GM06990 (cell line): ENCODE data around the gene RB1.

ENCODE experiments used
- DNase-seq: peaks from one replicate; pipeline ENCODE4 v3.0.0-alpha.2; 2011; ENCODE audit not compliant: insufficient read length; ENCODE audit errors: extremely low read depth
- H3K27me3 ChIP-seq: replicated peaks from 2 replicates; pipeline ENCODE4 v1.6.0; 2011; ENCODE audit warnings: low read length; ENCODE audit not compliant: control insufficient read depth, insufficient read depth
- H3K36me3 ChIP-seq: 2 replicates; pipeline ENCODE4 v1.5.1; 2011; ENCODE audit warnings: low read length; ENCODE audit not compliant: control insufficient read depth, insufficient read depth
- H3K4me3 ChIP-seq: replicated peaks from 2 replicates; pipeline ENCODE4 v1.5.1; 2011; ENCODE audit warnings: low read depth, mild to moderate bottlenecking, control low read depth, low read length
- TF ChIP-seq, protein P1 (sequence below): IDR thresholded peaks from 2 replicates; pipeline ENCODE4 v1.5.1; 2011; ENCODE audit warnings: low read length, control low read depth, mild to moderate bottlenecking, inconsistent platforms; ENCODE audit not compliant: insufficient read depth, poor library complexity, severe bottlenecking

Gene RB1

DNA sequence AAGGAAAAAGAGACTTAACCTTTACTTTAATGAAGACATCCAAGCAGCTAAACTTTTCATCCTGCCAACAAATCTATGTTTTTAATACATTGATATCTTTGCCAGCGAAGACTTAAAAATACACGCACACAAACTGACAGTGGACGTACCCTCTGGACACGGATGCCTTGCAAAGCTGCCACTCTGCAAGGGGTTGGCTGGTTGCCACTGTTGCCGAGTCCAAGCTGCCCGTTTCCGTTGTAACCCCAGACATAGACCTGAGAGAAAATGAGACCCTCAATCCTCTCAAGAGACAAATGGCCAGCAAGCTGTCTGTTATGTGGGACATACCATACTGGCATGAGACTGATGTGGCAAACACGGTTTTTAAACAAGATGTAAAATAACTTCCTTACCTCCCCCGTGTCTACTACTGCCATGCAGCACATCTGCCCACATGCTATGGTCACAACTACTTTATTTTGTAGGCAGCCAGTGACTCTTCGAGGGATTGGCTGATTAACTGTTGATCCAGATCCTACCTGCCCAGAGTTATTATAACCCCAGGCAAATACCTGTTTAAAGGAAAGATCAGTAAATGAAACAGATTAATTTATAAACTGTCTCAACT, 208.2 kb downstream of the RB1 start:
- TF ChIP-seq, protein P1, sequence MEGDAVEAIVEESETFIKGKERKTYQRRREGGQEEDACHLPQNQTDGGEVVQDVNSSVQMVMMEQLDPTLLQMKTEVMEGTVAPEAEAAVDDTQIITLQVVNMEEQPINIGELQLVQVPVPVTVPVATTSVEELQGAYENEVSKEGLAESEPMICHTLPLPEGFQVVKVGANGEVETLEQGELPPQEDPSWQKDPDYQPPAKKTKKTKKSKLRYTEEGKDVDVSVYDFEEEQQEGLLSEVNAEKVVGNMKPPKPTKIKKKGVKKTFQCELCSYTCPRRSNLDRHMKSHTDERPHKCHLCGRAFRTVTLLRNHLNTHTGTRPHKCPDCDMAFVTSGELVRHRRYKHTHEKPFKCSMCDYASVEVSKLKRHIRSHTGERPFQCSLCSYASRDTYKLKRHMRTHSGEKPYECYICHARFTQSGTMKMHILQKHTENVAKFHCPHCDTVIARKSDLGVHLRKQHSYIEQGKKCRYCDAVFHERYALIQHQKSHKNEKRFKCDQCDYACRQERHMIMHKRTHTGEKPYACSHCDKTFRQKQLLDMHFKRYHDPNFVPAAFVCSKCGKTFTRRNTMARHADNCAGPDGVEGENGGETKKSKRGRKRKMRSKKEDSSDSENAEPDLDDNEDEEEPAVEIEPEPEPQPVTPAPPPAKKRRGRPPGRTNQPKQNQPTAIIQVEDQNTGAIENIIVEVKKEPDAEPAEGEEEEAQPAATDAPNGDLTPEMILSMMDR, result no peak
- Histone ChIP-seq H3K4me3 (no peak overlapping the region), H3K36me3 (peaks cover 3% of the 10 kb centered on the region), H3K27me3 (no peaks in the 10 kb centered on the region)
- DNase-seq, result no peak

DNA sequence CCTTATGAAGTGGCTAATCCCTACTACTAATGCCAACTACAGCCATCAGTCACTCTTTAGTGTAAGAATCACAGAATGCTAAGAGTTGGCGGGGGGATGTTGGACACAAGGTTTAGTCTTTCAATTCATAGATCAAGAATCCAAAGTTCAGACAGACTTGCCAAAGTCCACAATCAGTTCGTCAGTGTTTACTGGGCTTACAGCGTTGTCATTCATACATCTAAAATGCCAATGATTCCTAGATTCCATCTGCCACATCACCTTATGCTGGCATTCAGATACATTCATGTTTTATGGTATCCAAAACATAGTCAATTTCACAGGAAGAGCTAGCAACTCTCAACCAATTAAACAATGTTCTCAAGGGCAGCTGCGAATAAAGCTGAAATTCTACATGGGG, 211.2 kb downstream of the RB1 start:
- Histone ChIP-seq H3K4me3 (no peak overlapping the region), H3K27me3 (no peaks in the 10 kb centered on the region), H3K36me3 (peaks cover 3% of the 10 kb centered on the region; the same call in 1 of the 2 replicates)
- TF ChIP-seq, protein P1, result no peak
- no peak for DNase-seq

DNA sequence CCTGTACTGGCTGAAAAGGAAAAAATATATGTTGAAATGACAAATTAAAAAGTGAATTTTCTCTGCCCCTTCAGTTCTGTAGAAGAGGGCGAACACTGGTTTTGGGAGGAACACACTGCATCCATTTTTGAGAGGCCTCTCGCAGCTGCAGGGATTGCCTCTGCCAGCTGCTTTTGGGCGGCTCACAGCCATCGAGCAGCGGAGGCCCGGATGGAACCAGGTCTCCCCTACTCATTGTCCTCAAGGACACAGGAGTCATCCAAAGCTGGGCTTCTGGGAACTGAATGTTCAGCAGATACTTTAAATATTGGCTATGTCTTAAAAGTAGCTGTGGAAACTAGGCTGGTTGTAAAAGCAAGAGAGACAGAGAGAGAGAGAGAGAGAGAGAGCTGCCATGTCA, 212.2 kb downstream of the RB1 start:
- no peaks in the 10 kb centered on the region for H3K27me3 ChIP-seq
- no peak for DNase-seq
- H3K36me3 ChIP-seq, result peaks cover 3% of the 10 kb centered on the region; the same call in 1 of the 2 replicates
- TF ChIP-seq, protein P1, result no peak
- no peak overlapping the region for H3K4me3 ChIP-seq

DNA sequence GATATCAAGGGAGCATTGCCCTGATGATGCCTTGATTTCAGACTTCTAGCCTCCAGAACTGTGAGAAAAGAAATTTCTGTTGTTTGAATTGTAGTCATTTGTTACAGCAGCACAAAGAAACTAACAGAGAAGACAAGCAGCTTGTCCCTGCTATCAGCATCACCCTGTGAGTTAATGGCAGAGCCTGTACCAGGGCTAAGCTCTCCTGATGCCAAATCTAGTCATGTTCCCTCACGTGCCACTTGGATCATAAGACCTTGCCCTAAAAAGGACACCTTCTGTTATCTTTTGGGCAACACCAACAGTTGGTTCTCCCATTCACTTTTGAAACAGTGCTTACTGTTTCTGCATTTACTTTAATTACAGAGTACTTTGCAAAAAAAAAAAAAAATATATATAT, 214.5 kb downstream of the RB1 start:
- no peak overlapping the region for H3K4me3 ChIP-seq
- no peaks in the 10 kb centered on the region for H3K27me3 ChIP-seq
- H3K36me3 ChIP-seq, result peaks cover 5% of the 10 kb centered on the region; the same call in 1 of the 2 replicates
- TF ChIP-seq, protein P1, result no peak
- no peak for DNase-seq

DNA sequence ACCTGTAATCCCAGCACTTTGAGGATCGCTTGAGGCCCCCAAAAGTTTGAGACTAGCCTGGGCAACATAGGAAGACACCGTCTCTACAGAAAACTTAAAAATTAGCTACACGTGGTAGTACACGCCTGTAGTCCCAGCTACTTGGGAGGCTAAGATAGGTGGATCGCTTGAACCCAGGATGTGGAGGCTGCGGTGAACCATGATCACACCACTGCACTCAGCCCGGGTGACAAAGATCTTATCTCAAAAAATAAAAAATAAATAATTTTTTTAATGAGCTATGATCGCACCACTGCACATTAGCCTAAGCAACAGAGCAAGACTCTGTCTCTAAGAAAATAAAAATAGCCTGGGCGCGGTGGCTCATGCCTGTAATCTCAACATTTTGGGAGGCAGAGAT, 222.7 kb downstream of the RB1 start:
- DNase-seq, result no peak
- Histone ChIP-seq H3K27me3 (no peaks in the 10 kb centered on the region), H3K4me3 (no peak overlapping the region), H3K36me3 (peaks cover 2% of the 10 kb centered on the region; the same call in 1 of the 2 replicates)
- TF ChIP-seq, protein P1, result no peak

DNA sequence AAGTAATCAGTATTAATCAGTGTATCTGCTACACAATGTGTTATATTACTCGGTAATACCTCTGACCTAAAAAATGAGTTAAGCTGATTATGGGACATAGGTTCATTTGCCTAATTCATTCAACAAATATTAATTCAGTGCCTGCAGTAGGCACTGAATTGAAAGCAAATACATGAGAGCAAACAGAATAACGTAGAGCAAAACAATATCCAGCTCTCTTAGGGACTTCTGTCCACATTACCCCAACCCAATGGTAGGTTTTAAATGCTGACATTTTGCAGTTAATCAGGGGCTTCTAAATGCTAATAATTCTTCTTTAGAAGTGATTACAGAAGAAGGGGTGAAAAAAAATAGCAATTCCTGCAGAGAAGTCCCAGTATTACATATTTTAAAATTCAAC, 224.4 kb downstream of the RB1 start:
- Histone ChIP-seq H3K36me3 (no peaks in the 10 kb centered on the region), H3K27me3 (no peaks in the 10 kb centered on the region), H3K4me3 (peak overlapping the region; percentile 17)
- TF ChIP-seq, protein P1, result no peak
- no peak for DNase-seq
